K562 treated with DMSO at 1 percent for 24 hours (cell line): ENCODE measurements around the gene RRAS. TPM values are rescaled to one million over a fixed set of nuclear protein-coding genes. Genes with fewer than 3 reads are reported as not detected.

Experiments used
- total RNA-seq: library from RNA; unstranded; fragments of 300-600 nt; gene quantifications from 2 replicates; pipeline ENCODE4 v1.2.3, GENCODE V29; 2022; ENCODE audit warnings: low read depth; ENCODE audit not compliant: insufficient read depth

The RRAS gene
- total RNA-seq, result 42.8 and 46.4 TPM in 2 replicates

DNA sequence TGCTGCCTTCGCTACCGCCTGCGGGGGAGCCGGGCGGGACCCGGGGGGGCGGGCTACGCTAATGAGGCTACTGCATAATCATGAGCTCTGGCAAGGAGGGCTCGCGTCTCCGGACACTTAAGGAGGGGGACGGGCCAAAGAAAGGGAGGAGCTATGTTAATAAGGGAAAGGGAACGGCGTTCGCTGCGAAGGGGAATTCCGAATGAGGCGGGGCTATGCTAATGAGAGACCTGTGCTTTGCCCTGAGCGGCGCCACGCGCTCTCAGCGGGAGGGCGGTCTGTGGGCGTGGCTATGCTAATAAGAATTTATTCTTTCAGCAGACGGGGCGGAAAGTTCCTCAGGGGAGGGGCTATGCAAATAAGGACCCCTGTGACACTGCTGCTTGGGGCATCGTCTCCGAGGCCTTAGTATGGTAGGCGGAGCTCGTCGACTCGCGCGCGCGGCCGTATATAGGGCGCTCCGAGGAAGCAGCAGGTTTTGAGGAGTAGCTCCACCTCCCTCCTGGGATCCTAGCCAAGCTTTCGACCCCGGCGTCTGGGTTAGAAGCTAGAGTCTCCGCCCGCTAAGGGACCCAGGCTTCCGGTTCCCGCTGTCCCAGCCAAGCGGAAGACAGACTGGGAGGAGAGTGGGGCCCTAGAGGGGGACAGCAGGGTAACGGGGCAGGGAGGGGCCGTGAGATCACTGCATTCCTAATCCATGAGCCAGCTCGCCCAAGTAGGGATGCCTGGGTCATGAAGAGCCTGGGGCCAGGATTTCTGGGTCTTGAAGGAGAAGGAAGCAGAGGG, at the start of gene RRAS:
TSS of gene RRAS (minus strand) at position 31 of the 786 bp plus-strand sequence. CDS start 45 bp downstream, outside the sequence.

DNA sequence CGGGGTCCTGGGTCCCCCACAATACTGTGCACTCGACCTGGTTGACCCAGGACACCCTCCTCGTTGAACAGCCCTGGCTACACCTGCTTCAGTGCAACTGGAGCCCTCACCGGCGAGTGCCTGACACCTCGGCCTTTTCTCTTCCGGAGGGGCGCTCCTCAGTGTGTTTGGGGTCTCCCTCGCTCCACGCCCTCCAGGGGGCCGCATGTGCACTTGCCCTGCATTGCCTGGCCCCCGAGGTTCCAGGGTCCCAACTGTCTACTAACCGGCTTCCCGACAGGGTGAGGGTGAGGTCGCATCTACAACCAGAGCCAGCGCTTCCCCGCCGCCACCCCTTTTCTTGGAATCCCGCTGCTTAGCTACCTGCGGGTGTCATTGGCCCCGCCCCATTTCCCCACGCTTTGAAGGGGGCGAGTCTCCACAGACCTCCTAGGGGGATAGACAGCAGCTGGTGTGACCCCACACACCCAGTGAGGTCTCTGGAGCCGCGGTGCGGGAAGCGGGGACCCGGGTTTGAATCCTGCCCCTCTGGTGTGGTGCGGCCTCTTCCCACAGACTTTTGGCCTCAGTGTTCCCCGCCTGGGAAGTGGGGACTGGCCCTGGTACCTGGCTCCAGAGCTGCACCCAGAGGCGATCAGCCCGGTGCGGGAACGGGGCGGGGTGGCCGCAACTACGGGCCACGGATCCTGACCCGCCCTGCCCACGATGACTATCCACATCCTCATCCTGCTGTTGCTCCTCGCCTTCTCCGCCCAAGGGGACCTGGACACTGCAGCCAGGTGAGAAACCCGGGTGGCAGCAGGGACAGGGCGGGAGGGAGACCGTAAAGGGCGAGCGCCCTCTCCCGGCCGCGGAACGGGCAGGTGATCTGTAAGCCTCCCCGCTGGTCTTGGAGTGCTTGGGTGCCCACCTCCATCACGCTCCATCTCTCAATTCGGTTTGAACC, 49.5 kb upstream of the RRAS start, which contains the start of gene ADM5:
TSS of gene ADM5 (plus strand) at position 462 of the 946 bp plus-strand sequence. CDS start at position 706, 244 bp downstream.

DNA sequence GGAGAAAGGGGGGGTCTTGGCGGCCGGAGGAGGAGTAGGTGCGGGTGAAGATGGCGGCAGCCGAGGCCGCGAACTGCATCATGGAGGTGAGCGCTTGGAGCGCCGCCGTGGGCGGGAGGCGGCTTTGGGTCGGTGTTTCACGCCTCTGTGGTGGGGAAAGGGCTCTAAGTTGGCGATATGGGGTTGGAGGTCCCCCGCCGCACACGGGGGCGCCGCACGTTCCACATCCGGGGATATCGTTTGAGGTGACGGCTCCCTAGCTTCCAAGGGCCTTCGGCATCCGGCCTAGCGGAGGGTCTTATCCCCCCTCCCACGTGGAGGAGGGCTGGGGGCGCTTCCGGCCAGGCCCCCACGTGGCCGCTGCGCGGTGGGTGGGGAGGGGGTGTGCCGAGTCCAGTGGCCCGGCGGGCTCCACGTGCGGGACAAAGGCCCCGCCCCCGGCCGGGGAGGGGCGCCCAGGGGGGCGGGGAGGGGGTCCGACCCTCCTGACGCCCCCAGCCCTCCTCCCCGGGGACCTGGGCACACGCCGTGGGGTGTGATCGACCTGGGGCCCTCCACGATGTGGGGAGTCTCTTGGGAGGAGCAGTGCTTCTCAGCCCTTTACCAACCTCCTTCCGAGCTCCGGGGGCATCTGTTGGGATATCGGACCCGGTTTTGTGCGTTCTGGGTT, 37.4 kb upstream of the RRAS start, which contains the start of gene PRMT1:
TSS of gene PRMT1 (plus strand) at position 41 of the 670 bp plus-strand sequence. CDS start at position 51, 10 bp downstream.

DNA sequence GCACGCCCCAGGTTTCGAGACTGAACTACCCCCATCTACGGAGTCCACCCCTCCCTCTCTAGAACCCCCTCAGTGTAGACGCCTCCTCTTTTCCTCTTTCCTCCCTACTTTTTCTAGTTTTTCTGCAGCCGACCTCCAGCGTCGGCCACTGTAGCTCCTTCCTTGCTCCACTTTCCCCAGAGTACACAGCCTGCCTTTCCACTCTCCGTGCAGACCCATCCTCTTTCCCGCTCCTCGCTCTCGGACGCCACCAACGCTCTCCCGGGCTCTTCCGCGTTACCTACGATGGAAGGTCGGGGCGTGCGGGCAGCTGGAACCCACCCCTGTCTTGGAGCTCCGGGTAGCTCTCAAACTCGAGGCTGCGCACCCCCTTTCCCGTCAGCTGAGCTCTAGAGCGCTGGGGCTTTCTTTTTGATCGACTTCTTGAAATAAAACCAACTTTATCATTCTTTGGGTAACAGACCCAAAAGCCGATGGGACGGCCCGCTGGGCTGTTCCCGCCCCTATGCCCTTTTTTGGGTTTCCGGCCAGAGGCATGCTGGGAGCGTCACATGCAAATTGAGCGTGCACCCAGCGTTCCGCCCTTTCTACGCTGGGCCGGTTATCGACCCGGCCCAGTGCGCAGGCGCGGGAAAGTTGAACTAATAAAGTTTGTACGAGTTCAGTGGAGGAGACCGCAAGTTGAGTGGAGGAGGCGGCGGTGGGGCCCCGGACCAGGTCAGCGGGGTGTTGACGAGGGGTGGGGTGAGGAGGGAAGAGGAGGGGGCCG, 25.6 kb upstream of the RRAS start, which contains the start of the genes BCL2L12 and IRF3:
TSS of gene BCL2L12 (plus strand) at position 583 of the 769 bp plus-strand sequence. CDS start 760 bp downstream, outside the sequence.
TSS of gene IRF3 (minus strand) at position 507 of the 769 bp plus-strand sequence. CDS start 1,019 bp downstream, outside the sequence.

DNA sequence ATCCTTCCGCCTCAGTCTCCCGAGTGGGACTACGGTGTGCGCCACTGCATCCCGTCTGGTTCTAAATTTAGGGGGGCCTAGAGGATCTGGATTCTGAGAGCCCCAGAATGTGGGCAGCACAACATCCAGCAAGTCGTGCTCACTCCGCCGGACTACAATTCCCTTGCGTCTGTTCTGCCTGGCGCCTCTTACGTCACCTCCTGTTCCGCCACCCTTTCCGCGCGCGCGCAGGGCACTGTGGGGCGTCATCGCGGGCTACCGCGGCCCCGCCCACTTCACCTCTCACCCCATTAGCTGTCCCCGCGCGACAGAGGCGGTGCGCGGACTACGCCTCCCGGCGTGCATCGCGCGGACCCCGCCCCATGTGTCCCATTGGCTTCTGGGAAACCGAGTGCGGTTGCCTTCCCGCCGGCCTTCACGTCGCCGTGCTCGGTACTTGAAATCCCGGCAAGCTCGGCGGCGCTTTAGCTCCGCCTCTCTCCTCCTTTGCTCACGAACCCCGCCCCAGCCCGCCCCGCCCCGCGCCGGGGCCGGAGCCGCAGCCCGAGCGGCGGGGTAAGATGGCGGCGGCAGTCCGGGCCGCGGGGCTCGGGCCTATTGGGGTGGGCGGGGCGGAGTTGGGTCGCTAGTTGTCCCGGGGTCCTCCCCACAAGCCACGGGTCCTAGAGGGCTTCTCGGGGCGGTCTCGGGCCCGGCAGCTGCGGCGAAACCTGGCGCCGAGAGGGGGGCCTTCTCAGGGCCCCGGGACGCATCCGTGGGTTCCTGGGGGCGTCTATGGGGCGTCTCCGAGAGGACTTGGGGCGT, 1.9 kb upstream of the RRAS start, which contains the start of gene SCAF1:
TSS of gene SCAF1 (plus strand) at position 522 of the 804 bp plus-strand sequence. CDS start 2,818 bp downstream, outside the sequence.

DNA sequence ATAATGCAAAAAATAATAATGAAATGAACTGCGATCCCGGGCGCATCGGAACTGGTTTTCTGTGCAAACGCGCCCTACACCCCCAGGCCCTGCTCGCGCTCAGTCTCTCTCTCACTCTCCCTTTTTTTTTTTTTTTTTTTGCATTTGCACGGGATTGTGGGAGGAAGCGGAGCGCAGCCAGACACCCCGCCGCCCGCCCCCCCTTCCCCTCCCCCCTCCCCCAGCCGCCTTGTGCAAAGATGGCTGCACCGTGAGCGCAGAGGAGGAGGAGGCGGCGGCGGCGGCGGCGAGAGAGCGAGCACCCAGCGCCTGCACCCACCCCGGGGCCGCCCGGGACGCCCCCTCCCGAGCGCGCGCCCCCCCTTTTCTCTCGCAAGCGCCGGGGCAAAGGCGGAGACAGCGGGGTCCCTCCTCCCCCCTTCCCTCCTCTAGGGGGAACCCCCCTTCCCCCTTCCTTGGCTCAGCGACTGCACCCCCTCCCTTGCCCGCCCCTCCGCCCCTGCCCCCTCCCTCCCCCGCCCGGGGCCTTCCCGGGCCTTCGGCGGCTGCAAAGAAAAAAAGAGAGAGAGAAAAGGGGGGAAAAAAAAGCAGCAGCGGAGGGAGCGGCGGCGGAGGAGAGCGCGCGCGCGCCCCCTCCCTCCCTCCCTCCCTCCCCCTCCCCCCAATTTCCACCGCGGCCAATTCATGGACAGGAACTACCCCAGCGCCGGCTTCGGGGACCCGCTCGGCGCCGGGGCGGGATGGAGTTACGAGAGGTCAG, 48.8 kb downstream of the RRAS start, which contains the start of gene PRR12:
TSS of gene PRR12 (plus strand) at position 212 of the 760 bp plus-strand sequence. CDS start at position 685, 473 bp downstream.

Other genes starting within 250 kb of the RRAS start
- gene PTH2, start 216.7 kb downstream of the RRAS start, total RNA-seq, result not detected in 2 replicates
- gene GFY, start 214.8 kb downstream of the RRAS start, total RNA-seq, result 0.27 and 0.44 TPM in 2 replicates
- 13.7 and 13.9 TPM in 2 replicates for gene SLC17A7, start 198.6 kb downstream of the RRAS start, total RNA-seq
- 161 and 190 TPM in 2 replicates for gene PIH1D1, start 188.3 kb downstream of the RRAS start, total RNA-seq
- 39.6 and 44.0 TPM in 2 replicates for gene ALDH16A1, start 186.9 kb downstream of the RRAS start, total RNA-seq
- 14.1 and 27.0 TPM in 2 replicates for gene FLT3LG, start 165.9 kb downstream of the RRAS start, total RNA-seq
- gene RPL13A, start 152.5 kb downstream of the RRAS start, total RNA-seq, result 8,520 and 8,538 TPM in 2 replicates
- 6,778 and 6,779 TPM in 2 replicates for gene RPS11, start 143.7 kb downstream of the RRAS start, total RNA-seq
- 9.5 and 12.6 TPM in 2 replicates for gene FCGRT, start 127.5 kb downstream of the RRAS start, total RNA-seq
- 7.0 and 7.2 TPM in 2 replicates for gene RCN3, start 112.1 kb downstream of the RRAS start, total RNA-seq
- 389 and 390 TPM in 2 replicates for gene NOSIP, start 59.6 kb downstream of the RRAS start, total RNA-seq
- 0.47 and 0.51 TPM in 2 replicates for gene PRRG2, start 58.8 kb downstream of the RRAS start, total RNA-seq
- 18.3 and 18.5 TPM in 2 replicates for gene PRR12, start 49.0 kb downstream of the RRAS start, total RNA-seq
- gene SCAF1, start 2.1 kb upstream of the RRAS start, total RNA-seq, result 76.9 and 81.6 TPM in 2 replicates
- gene IRF3, start 25.7 kb upstream of the RRAS start, total RNA-seq, result 116 and 131 TPM in 2 replicates
- gene BCL2L12, start 25.8 kb upstream of the RRAS start, total RNA-seq, result 269 and 286 TPM in 2 replicates
- gene PRMT1, start 37.1 kb upstream of the RRAS start, total RNA-seq, result 183 and 212 TPM in 2 replicates
- 9.0 and 9.7 TPM in 2 replicates for gene ADM5, start 49.5 kb upstream of the RRAS start, total RNA-seq
- 7.8 and 8.0 TPM in 2 replicates for gene CPT1C, start 51.0 kb upstream of the RRAS start, total RNA-seq
- gene TSKS, start 123.2 kb upstream of the RRAS start, total RNA-seq, result 5.6 and 8.6 TPM in 2 replicates
- 168 and 176 TPM in 2 replicates for gene AP2A1, start 126.9 kb upstream of the RRAS start, total RNA-seq
- 6.3 and 14.1 TPM in 2 replicates for gene FUZ, start 173.1 kb upstream of the RRAS start, total RNA-seq
- 94.0 and 104 TPM in 2 replicates for gene MED25, start 178.1 kb upstream of the RRAS start, total RNA-seq
- 217 and 237 TPM in 2 replicates for gene PTOV1, start 211.0 kb upstream of the RRAS start, total RNA-seq
- 66.3 and 78.1 TPM in 2 replicates for gene PNKP, start 227.4 kb upstream of the RRAS start, total RNA-seq
- gene AKT1S1, start 237.2 kb upstream of the RRAS start, total RNA-seq, result 52.6 and 60.0 TPM in 2 replicates
- gene TBC1D17, start 237.6 kb upstream of the RRAS start, total RNA-seq, result 17.9 and 21.2 TPM in 2 replicates